Gastrocnemius medialis (tissue), 4 donors: ENCODE results near the gene PPP4C. TPM values are rescaled to one million over a fixed set of nuclear protein-coding genes. Genes with fewer than 3 reads are reported as not detected.
A peak's percentile ranks its signal among the peaks of the same experiment; 100 is the strongest.

Source experiments
- ATAC-seq, 2 donors: fragments of 150-250 bp; one replicate each; pipeline ENCODE4 v1.9.1; 2016
- DNase-seq, 2 donors: peaks; one replicate each; pipeline ENCODE4 v3.0.0-alpha.2; 2019
- H3K27ac ChIP-seq, 4 donors: fragments of 200-600 bp; sonication (generic); 1 replicate in 1 of 4; 2 replicates in 3 of 4; pipeline ENCODE4 v1.5.1; 2016 to 2018; ENCODE audit warnings: mild to moderate bottlenecking in 2 of 4, moderate library complexity in 1 of 4
- H3K27me3 ChIP-seq, 3 donors: fragments of 200-600 bp; sonication (generic) in 2 of 3; 1 replicate in 1 of 3; 2 replicates in 2 of 3; pipeline versions ENCODE4 v1.5.1 to v1.6.0; 2016 to 2019; ENCODE audit warnings: mild to moderate bottlenecking in 1 of 3, moderate library complexity in 1 of 3
- H3K36me3 ChIP-seq, 2 donors: fragments of 200-600 bp; sonication (generic) in 1 of 2; one replicate each; pipeline ENCODE4 v1.5.1; 2017 to 2018
- H3K4me1 ChIP-seq, 2 donors: fragments of 200-600 bp; sonication (generic) in 1 of 2; one replicate each; pipeline ENCODE4 v1.5.1; 2016 to 2017; ENCODE audit warnings: mild to moderate bottlenecking in 2 of 2
- H3K4me3 ChIP-seq, 4 donors: fragments of 200-600 bp; sonication (generic) in 3 of 4; 1 replicate in 1 of 4; 2 replicates in 3 of 4; pipeline ENCODE4 v1.5.1; 2016 to 2019; ENCODE audit warnings: mild to moderate bottlenecking in 2 of 4
- H3K9me3 ChIP-seq, 3 donors: fragments of 200-600 bp; sonication (generic) in 2 of 3; 1 replicate in 1 of 3; 2 replicates in 2 of 3; pipeline ENCODE4 v1.5.1; 2016 to 2019
- CTCF ChIP-seq, 5 experiments: fragments of 450-650 bp in 3 of 5; fragments of 200-600 bp in 2 of 5; sonication (generic) in 2 of 5; IDR thresholded peaks in 4 of 5; conservative IDR thresholded peaks in 1 of 5; 1 replicate in 4 of 5; 2 replicates in 1 of 5; pipeline ENCODE4 v1.5.1; 2016 to 2019; ENCODE audit warnings: antibody characterized with exemption in 5 of 5, mild to moderate bottlenecking in 3 of 5, moderate library complexity in 3 of 5
- POLR2A ChIP-seq, 2 donors: fragments of 450-650 bp; IDR thresholded peaks; one replicate each; pipeline ENCODE4 v1.6.1; 2017; ENCODE audit warnings: antibody characterized with exemption in 2 of 2, mild to moderate bottlenecking in 2 of 2, moderate library complexity in 2 of 2
- in situ Hi-C, 4 donors: fragments of 200-750 bp; cut with MboI; loops; one replicate each; pipeline versions ENCODE4 v1.15.0 to v1.8.0; 2017; ENCODE audit warnings: low sequenced_read_pairs in 4 of 4
- intact Hi-C: fragments of 100-400 bp; cut with DNase I; formaldehyde crosslinking; loops from one replicate; pipeline ENCODE4 v1.15.1; 2023; ENCODE audit warnings: low total_unique reads
- total RNA-seq, 4 donors: library from RNA; depleted of rRNA; stranded (reverse); fragments of >200 nt; gene quantifications; one replicate each; pipeline versions ENCODE4 v1.1.0 to v1.2.3, GENCODE V29; 2016

Gene PPP4C
- total RNA-seq, 4 donors from 2014 or later: 23.8 to 64.3 (median 44.7) TPM

- Histone ChIP-seq H3K27ac (peak overlapping the region in 3 of 4 donors; percentile 11 to 52 (median 30)), H3K9me3 (no peaks in the 10 kb centered on the region), H3K4me1 (peaks cover 0 to 4% of the 10 kb centered on the region in 2 donors), H3K4me3 (no peak overlapping the region), H3K36me3 (peaks cover 0 to 56% of the 10 kb centered on the region in 2 donors), H3K27me3 (no peaks in the 10 kb centered on the region)
- peak in 1 of 2 donors; percentile 67 for DNase-seq
- no peak for TF ChIP-seq CTCF (IDR thresholded peaks at IDR 0.05 in 4 of 5, conservative IDR thresholded peaks at IDR 0.05 in 1 of 5)
- no peak for TF ChIP-seq POLR2A (IDR thresholded peaks at IDR 0.05)
- in situ Hi-C loops (loop anchor here in 1 of 4 donors (25.0 kb wide), 1 partner anchor 278 kb away; the partner anchor contains the start of genes CD2BP2, MYL11 and TBC1D10B), intact Hi-C loops (no loop called here)
- ATAC-seq: peak; percentile 47 to 56
Measured at GRCh38 chr16:30084816-30085159, 9.0 kb downstream of the PPP4C start.

- ATAC-seq (no peak), DNase-seq (no peak)
- Histone ChIP-seq H3K9me3 (no peaks in the 10 kb centered on the region), H3K4me1 (peaks cover 0 to 4% of the 10 kb centered on the region in 2 donors), H3K27me3 (no peaks in the 10 kb centered on the region), H3K27ac (peak overlapping the region in 3 of 4 donors; percentile 11 to 52 (median 30)), H3K36me3 (peaks cover 0 to 53% of the 10 kb centered on the region in 2 donors), H3K4me3 (no peak overlapping the region)
- TF ChIP-seq CTCF (IDR thresholded peaks at IDR 0.05 in 4 of 5, conservative IDR thresholded peaks at IDR 0.05 in 1 of 5) (no peak), POLR2A (IDR thresholded peaks at IDR 0.05) (no peak)
- in situ Hi-C loops: loop anchor here in 1 of 4 donors (25.0 kb wide), 1 partner anchor 277 kb away; the partner anchor contains the start of genes CD2BP2, MYL11 and TBC1D10B
- intact Hi-C loops: no loop called here
Measured at GRCh38 chr16:30085247-30085646, 9.5 kb downstream of the PPP4C start.

- Histone ChIP-seq H3K4me3 (no peak overlapping the region), H3K9me3 (no peaks in the 10 kb centered on the region), H3K27ac (peak overlapping the region in 1 of 4 donors; percentile 11), H3K4me1 (peaks cover 0 to 8% of the 10 kb centered on the region in 2 donors), H3K27me3 (no peaks in the 10 kb centered on the region), H3K36me3 (peaks cover 0 to 50% of the 10 kb centered on the region in 2 donors)
- in situ Hi-C loops: loop anchor here in 1 of 4 donors (25.0 kb wide), 1 partner anchor 276 kb away; the partner anchor contains the start of genes CD2BP2, MYL11 and TBC1D10B
- DNase-seq (no peak), ATAC-seq (no peak)
- TF ChIP-seq CTCF (IDR thresholded peaks at IDR 0.05 in 4 of 5, conservative IDR thresholded peaks at IDR 0.05 in 1 of 5): no peak
- TF ChIP-seq POLR2A (IDR thresholded peaks at IDR 0.05): no peak
- intact Hi-C loops: no loop called here
Measured at GRCh38 chr16:30085820-30086219, 10.0 kb downstream of the PPP4C start.

GRCh38 chr16:30086291-30087140 is 10.7 kb downstream of the PPP4C start:
- TF ChIP-seq POLR2A (IDR thresholded peaks at IDR 0.05) (no peak), CTCF (IDR thresholded peaks at IDR 0.05 in 4 of 5, conservative IDR thresholded peaks at IDR 0.05 in 1 of 5) (no peak)
- no peak overlapping the region for H3K27ac ChIP-seq
- H3K9me3 ChIP-seq: no peaks in the 10 kb centered on the region
- peaks cover 0 to 43% of the 10 kb centered on the region in 2 donors for H3K36me3 ChIP-seq
- ATAC-seq: no peak
- H3K4me3 ChIP-seq: no peak overlapping the region
- DNase-seq: no peak
- peaks cover 5 to 15% of the 10 kb centered on the region in 2 donors for H3K4me1 ChIP-seq
- intact Hi-C loops (no loop called here), in situ Hi-C loops (loop anchor here in 1 of 4 donors (25.0 kb wide), 1 partner anchor 276 kb away; the partner anchor contains the start of genes CD2BP2, MYL11 and TBC1D10B)
- H3K27me3 ChIP-seq: no peaks in the 10 kb centered on the region
